Neural progenitor cell (in vitro differentiated cells): ENCODE results near the gene FARP2. TPM values are rescaled to one million over a fixed set of nuclear protein-coding genes. Genes with fewer than 3 reads are reported as not detected.
A peak's percentile ranks its signal among the peaks of the same experiment; 100 is the strongest.

Source experiments
- DNase-seq: peaks from one replicate; pipeline ENCODE4 v3.0.0-alpha.2; 2016; ENCODE audit warnings: low spot score
- H2AFZ ChIP-seq: fragments of 200-600 bp; sonication (generic); replicated peaks from 2 replicates; pipeline ENCODE4 v1.6.1; 2016; ENCODE audit warnings: antibody characterized with exemption
- H3F3A ChIP-seq: fragments of 200-600 bp; sonication (generic); 2 replicates; pipeline ENCODE4 v1.6.1; 2016; ENCODE audit warnings: antibody characterized with exemption, low read depth
- H3K27ac ChIP-seq: fragments of 200-600 bp; sonication (generic); 2 replicates; pipeline ENCODE4 v1.5.1; 2016; ENCODE audit warnings: mild to moderate bottlenecking
- H3K27me3 ChIP-seq: fragments of 200-600 bp; sonication (generic); 2 replicates; pipeline ENCODE4 v1.6.1; 2016; ENCODE audit warnings: mild to moderate bottlenecking, moderate library complexity
- H3K36me3 ChIP-seq: fragments of 200-600 bp; sonication (generic); 2 replicates; pipeline ENCODE4 v1.5.1; 2016
- H3K4me1 ChIP-seq: fragments of 200-600 bp; sonication (generic); 2 replicates; pipeline ENCODE4 v1.6.1; 2016; ENCODE audit warnings: mixed run types
- H3K4me2 ChIP-seq: fragments of 200-600 bp; sonication (generic); 2 replicates; pipeline ENCODE4 v1.6.1; 2016
- H3K4me3 ChIP-seq: fragments of 200-600 bp; sonication (generic); 2 replicates; pipeline ENCODE4 v1.5.1; 2016
- H3K79me2 ChIP-seq: fragments of 200-600 bp; sonication (generic); 2 replicates; pipeline ENCODE4 v1.6.1; 2016; ENCODE audit warnings: low read depth
- H3K9ac ChIP-seq: fragments of 200-600 bp; sonication (generic); 2 replicates; pipeline ENCODE4 v1.6.1; 2016
- H3K9me3 ChIP-seq: fragments of 200-600 bp; sonication (generic); 2 replicates; pipeline ENCODE4 v1.5.1; 2016; ENCODE audit warnings: low read depth
- H4K20me1 ChIP-seq: fragments of 200-600 bp; sonication (generic); 2 replicates; pipeline ENCODE4 v1.6.1; 2016; ENCODE audit warnings: low read depth
- H3K27ac Mint-ChIP-seq: 3 replicates; pipeline ENCODE4 v1.8.0; 2021; ENCODE audit warnings: mixed read lengths
- H3K27me3 Mint-ChIP-seq: 2 replicates; pipeline ENCODE4 v1.8.0; 2022; ENCODE audit warnings: low read depth, mild to moderate bottlenecking, inconsistent platforms, moderate library complexity, mixed read lengths; ENCODE audit not compliant: insufficient read depth
- H3K36me3 Mint-ChIP-seq: 3 replicates; pipeline ENCODE4 v1.8.0; 2021; ENCODE audit warnings: mixed read lengths
- H3K4me1 Mint-ChIP-seq: 3 replicates; pipeline ENCODE4 v1.8.0; 2021; ENCODE audit warnings: mixed read lengths
- H3K4me3 Mint-ChIP-seq: 3 replicates; pipeline ENCODE4 v1.8.0; 2021; ENCODE audit warnings: mild to moderate bottlenecking, moderate library complexity, mixed read lengths
- H3K9me3 Mint-ChIP-seq: 3 replicates; pipeline ENCODE4 v1.8.0; 2020; ENCODE audit warnings: mixed read lengths
- CTCF ChIP-seq: fragments of 200-600 bp; sonication (generic); IDR thresholded peaks from 2 replicates; pipeline ENCODE4 v1.5.1; 2017; ENCODE audit warnings: antibody characterized with exemption, mild to moderate bottlenecking
- EZH2 ChIP-seq: fragments of 200-600 bp; sonication (generic); IDR thresholded peaks from 2 replicates; pipeline ENCODE4 v1.6.1; 2017; ENCODE audit warnings: antibody characterized with exemption, mild to moderate bottlenecking, moderate library complexity
- EZH2phosphoT487 ChIP-seq: fragments of 200-600 bp; sonication (generic); IDR thresholded peaks from 2 replicates; pipeline ENCODE4 v1.6.1; 2017; ENCODE audit warnings: antibody characterized with exemption
- total RNA-seq: library from RNA; depleted of rRNA; stranded (reverse); fragments of >200 nt; gene quantifications from 2 replicates; pipeline ENCODE4 v1.2.3, GENCODE V29; 2015; ENCODE audit warnings: low replicate concordance

Gene FARP2
- total RNA-seq, 1 donor from 2014 or later, result 32.3 TPM

GRCh38 chr2:241492174-241492565 lies 136.1 kb downstream of the FARP2 start:
- Histone ChIP-seq H3K4me2 (no peak overlapping the region), H3K9ac (no peak overlapping the region), H3K79me2 (no peaks in the 10 kb centered on the region), H3K4me1 (no peaks in the 10 kb centered on the region), H3F3A (no peaks in the 10 kb centered on the region), H3K27ac (no peak overlapping the region), H4K20me1 (no peaks in the 10 kb centered on the region), H2AFZ (no peak overlapping the region), H3K4me3 (no peak overlapping the region), H3K9me3 (no peaks in the 10 kb centered on the region), H3K27me3 (no peaks in the 10 kb centered on the region), H3K36me3 (no peaks in the 10 kb centered on the region)
- H3K27me3 Mint-ChIP-seq, result peaks cover 4% of the 10 kb centered on the region
- H3K9me3 Mint-ChIP-seq, result peaks cover 3% of the 10 kb centered on the region
- no peak for DNase-seq
- H3K4me3 Mint-ChIP-seq, result no peak overlapping the region
- peaks cover 9% of the 10 kb centered on the region for H3K36me3 Mint-ChIP-seq
- no peak overlapping the region for H3K27ac Mint-ChIP-seq
- TF ChIP-seq EZH2 (no peak), EZH2phosphoT487 (no peak), CTCF (no peak)
- H3K4me1 Mint-ChIP-seq, result no peaks in the 10 kb centered on the region

GRCh38 chr2:241493092-241493491 lies 137.0 kb downstream of the FARP2 start:
- Histone ChIP-seq H3K27ac (no peak overlapping the region), H4K20me1 (no peaks in the 10 kb centered on the region), H3K4me2 (no peak overlapping the region), H3K36me3 (no peaks in the 10 kb centered on the region), H3K79me2 (no peaks in the 10 kb centered on the region), H3K4me3 (no peak overlapping the region), H2AFZ (no peak overlapping the region), H3K9me3 (no peaks in the 10 kb centered on the region), H3K9ac (no peak overlapping the region), H3K27me3 (no peaks in the 10 kb centered on the region), H3K4me1 (no peaks in the 10 kb centered on the region), H3F3A (no peaks in the 10 kb centered on the region)
- Mint-ChIP-seq H3K36me3 (peaks cover 9% of the 10 kb centered on the region), H3K9me3 (peaks cover 3% of the 10 kb centered on the region), H3K27me3 (peaks cover 7% of the 10 kb centered on the region), H3K4me1 (no peaks in the 10 kb centered on the region), H3K27ac (no peak overlapping the region), H3K4me3 (peak overlapping the region; percentile 29)
- TF ChIP-seq EZH2, result no peak
- TF ChIP-seq EZH2phosphoT487, result no peak
- TF ChIP-seq CTCF, result no peak
- DNase-seq, result no peak

- Mint-ChIP-seq H3K4me3 (no peak overlapping the region), H3K27me3 (peaks cover 7% of the 10 kb centered on the region), H3K4me1 (no peaks in the 10 kb centered on the region), H3K9me3 (peaks cover 3% of the 10 kb centered on the region), H3K36me3 (peaks cover 6% of the 10 kb centered on the region), H3K27ac (no peak overlapping the region)
- H3K9ac ChIP-seq, result no peak overlapping the region
- peaks cover 4% of the 10 kb centered on the region for H4K20me1 ChIP-seq
- no peak overlapping the region for H3K4me2 ChIP-seq
- no peaks in the 10 kb centered on the region for H3K79me2 ChIP-seq
- DNase-seq, result no peak
- no peak overlapping the region for H2AFZ ChIP-seq
- H3F3A ChIP-seq, result no peaks in the 10 kb centered on the region
- H3K4me3 ChIP-seq, result no peak overlapping the region
- H3K27ac ChIP-seq, result no peak overlapping the region
- H3K36me3 ChIP-seq, result no peaks in the 10 kb centered on the region
- H3K4me1 ChIP-seq, result no peaks in the 10 kb centered on the region
- no peaks in the 10 kb centered on the region for H3K27me3 ChIP-seq
- no peaks in the 10 kb centered on the region for H3K9me3 ChIP-seq
- TF ChIP-seq CTCF, result no peak
- TF ChIP-seq EZH2phosphoT487, result no peak
- TF ChIP-seq EZH2, result no peak
Observed at GRCh38 chr2:241494311-241494908, 138.3 kb downstream of the FARP2 start.
